ENCODE data around the gene PTPMT1. TPM values are rescaled to one million over a fixed set of nuclear protein-coding genes. Genes with fewer than 3 reads are reported as not detected.
"Not testable (repeated sequence)": the region's sequence is repeated elsewhere in the genome, so short reads cannot be mapped to it uniquely, and the experiment has no call there.

PTPMT1 gene, protein sequence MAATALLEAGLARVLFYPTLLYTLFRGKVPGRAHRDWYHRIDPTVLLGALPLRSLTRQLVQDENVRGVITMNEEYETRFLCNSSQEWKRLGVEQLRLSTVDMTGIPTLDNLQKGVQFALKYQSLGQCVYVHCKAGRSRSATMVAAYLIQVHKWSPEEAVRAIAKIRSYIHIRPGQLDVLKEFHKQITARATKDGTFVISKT
- total RNA-seq: 10 to 100 TPM; 46.9 to 49.2 TPM

DNA sequence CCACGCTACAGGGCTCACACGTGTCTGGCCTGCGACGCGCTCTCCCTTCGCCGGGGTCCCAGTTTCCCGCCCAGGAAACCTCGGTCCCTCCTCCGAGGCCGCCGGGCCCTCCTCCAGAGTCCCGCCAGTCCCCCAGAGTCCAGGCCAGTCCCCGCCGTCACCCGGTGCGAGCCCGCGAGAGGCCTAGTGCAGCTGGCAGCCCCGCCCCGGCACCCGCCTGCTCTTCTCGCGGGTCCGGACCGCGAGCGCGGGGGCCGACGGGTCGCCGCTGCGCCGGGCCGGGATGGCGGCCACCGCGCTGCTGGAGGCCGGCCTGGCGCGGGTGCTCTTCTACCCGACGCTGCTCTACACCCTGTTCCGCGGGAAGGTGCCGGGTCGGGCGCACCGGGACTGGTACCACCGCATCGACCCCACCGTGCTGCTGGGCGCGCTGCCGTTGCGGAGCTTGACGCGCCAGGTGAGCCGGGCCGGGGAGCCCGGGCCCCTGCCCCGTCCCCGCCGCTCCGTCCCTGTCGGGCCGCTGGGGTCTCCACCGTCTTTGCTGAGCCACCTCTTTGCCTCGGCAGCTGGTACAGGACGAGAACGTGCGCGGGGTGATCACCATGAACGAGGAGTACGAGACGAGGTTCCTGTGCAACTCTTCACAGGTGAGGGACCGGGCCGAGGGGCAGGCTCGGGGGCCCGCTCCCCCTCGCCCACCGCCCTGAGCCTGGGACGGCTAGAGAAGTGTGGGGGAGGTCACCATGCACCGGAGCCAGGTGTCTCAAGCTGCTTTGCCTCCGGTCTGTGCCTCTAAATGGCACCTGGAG is at the start of gene PTPMT1:
PTPMT1 (plus strand) TSS at position 260 of the 809 bp plus-strand sequence; CDS start at position 284, 24 bp downstream.
- Mint-ChIP-seq H3K27me3 (ENCODE audit: low read depth) (no peaks in the 10 kb centered on the region), H3K4me3 (peak within 1 kb of the TSS; percentile 83), H3K4me1 (ENCODE audit: low read depth) (peaks cover 26% of the 10 kb centered on the region), H3K36me3 (ENCODE audit: low read depth) (peaks cover 6% of the 10 kb centered on the region), H3K27ac (peak within 1 kb of the TSS; percentile 75), H3K9me3 (no peaks in the 10 kb centered on the region)
- intact Hi-C loops (cut with micrococcal nuclease): loop anchor here (1.0 kb wide), 4 partner anchors 12 to 202 kb away; partner anchors contain the start of genes CELF1, FNBP4 and NDUFS3
- CTCF ChIA-PET: interaction anchor here (0.6 to 1.9 kb wide), 10 partner anchors 8 to 1225 kb away, joined by 3 to 8 read pairs (median 4); no protein-coding TSS in a partner anchor
- peak; percentile 82 for DNase-seq

- H3K9me3 Mint-ChIP-seq: no peaks in the 10 kb centered on the region
- peaks cover 90% of the 10 kb centered on the region for H3K4me1 Mint-ChIP-seq (ENCODE audit: low read depth)
- intact Hi-C loops (cut with micrococcal nuclease): no loop called here
- H3K4me3 Mint-ChIP-seq: no peak overlapping the region
- no peaks in the 10 kb centered on the region for H3K27me3 Mint-ChIP-seq (ENCODE audit: low read depth)
- no peak for DNase-seq
- H3K36me3 Mint-ChIP-seq (ENCODE audit: low read depth): peaks cover 3% of the 10 kb centered on the region
- H3K27ac Mint-ChIP-seq: peak overlapping the region; percentile 36
- CTCF ChIA-PET: interaction anchor here (0.7 to 3.5 kb wide), 6 partner anchors 8 to 38 kb away, joined by 3 to 17 read pairs (median 4); no protein-coding TSS in a partner anchor
These were observed 49.2 kb upstream of the PTPMT1 start for GRCh38 chr11:47516155-47516554.

DNA sequence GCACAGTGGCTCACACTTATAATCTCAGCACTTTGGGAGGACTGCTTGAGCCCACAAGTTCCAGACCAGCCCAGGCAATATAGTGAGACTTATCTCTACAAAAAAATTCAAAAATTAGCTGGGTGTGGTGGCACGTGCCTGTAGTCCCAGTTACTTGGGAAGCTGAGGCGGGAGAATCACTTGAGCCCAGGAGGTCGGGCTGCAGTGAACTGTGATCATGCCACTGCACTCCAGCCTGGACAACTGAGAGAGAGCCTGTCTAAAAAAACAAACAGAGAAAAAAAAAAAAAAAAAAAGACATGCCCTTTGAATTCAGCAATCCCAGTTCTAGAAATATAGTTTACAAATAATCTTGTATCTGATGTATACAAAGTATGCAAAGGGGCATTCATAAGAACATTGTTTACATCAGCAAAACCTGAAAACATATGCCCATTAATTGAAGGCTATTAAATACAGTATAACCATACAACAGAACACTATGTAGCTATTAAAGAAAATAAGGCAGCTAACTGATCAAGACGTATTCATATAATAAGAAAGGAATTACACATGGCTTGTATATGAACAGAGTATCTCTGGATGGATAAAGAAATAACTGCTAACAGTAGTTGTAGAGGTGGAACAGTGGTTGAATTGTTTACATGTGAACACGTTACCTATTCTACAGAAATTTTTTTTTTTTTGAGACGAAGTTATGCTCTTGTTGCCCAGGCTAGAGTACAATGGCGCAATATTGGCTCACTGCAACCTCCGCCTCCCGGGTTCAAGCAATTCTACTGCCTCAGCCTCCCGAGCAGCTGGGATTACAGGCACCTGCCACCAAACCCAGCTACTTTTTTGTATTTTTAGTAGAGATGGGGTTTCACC is 48.2 kb upstream of the PTPMT1 start:
- no peaks in the 10 kb centered on the region for H3K9me3 Mint-ChIP-seq
- H3K27me3 Mint-ChIP-seq (ENCODE audit: low read depth): no peaks in the 10 kb centered on the region
- no peak overlapping the region for H3K4me3 Mint-ChIP-seq
- DNase-seq: no peak
- peaks cover 88% of the 10 kb centered on the region for H3K4me1 Mint-ChIP-seq (ENCODE audit: low read depth)
- CTCF ChIA-PET: interaction anchor here (0.7 to 1.2 kb wide), 4 partner anchors 14 to 55 kb away, joined by 3 to 10 read pairs (median 4); no protein-coding TSS in a partner anchor
- no peak overlapping the region for H3K27ac Mint-ChIP-seq
- H3K36me3 Mint-ChIP-seq (ENCODE audit: low read depth): peaks cover 3% of the 10 kb centered on the region
- intact Hi-C loops (cut with micrococcal nuclease): no loop called here

GRCh38 chr11:47518212-47518964 is 47.0 kb upstream of the PTPMT1 start:
- Mint-ChIP-seq H3K4me1 (ENCODE audit: low read depth) (peaks cover 82% of the 10 kb centered on the region), H3K4me3 (no peak overlapping the region), H3K27me3 (ENCODE audit: low read depth) (no peaks in the 10 kb centered on the region), H3K27ac (peak overlapping the region; percentile 20), H3K36me3 (ENCODE audit: low read depth) (peaks cover 3% of the 10 kb centered on the region), H3K9me3 (no peaks in the 10 kb centered on the region)
- CTCF ChIA-PET: interaction anchor here (0.6 to 1.0 kb wide), 4 partner anchors 15 to 48 kb away, joined by 3 to 4 read pairs (median 3); no protein-coding TSS in a partner anchor
- DNase-seq: no peak
- intact Hi-C loops (cut with micrococcal nuclease): no loop called here

DNA sequence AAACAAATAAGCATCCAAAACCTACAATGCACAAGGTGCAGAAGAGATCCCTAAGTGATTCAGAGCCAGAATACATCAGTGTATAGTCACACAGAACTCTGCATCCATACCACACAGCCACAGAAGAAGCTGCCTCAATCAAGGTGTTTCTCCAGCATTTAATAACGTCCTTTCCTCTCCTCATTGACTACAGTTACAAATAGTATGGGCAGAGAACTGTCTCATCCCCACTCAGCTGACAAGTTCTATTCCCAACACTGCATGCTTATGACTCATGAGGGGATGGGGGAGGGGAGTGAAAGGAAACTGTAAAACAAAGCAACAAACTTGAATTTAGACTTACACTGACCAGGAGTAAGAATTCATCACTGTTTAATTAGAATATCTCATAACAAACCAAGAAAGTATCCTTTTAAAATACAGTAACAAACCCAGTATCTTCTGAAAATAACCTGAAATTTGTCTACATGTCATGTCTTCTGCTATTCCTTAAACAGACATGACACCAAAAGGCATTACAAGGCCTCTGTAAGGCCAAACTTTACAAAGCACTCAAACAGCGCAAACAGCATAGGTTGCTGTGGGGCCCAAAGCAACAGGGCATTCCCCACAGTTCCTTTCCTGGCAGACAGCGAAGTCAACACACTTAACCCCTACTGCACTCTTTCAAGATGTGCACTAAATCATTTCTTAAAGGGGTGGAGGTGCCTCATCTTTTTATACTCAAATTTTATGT is 41.7 kb upstream of the PTPMT1 start:
- intact Hi-C loops (cut with micrococcal nuclease): loop anchor here (1.0 to 5.0 kb wide), 8 partner anchors 8 to 484 kb away; partner anchors contain the start of genes CELF1 and FNBP4
- no peaks in the 10 kb centered on the region for H3K27me3 Mint-ChIP-seq (ENCODE audit: low read depth)
- H3K9me3 Mint-ChIP-seq: no peaks in the 10 kb centered on the region
- H3K4me1 Mint-ChIP-seq (ENCODE audit: low read depth): peaks cover 79% of the 10 kb centered on the region
- peak; percentile 82 for DNase-seq
- CTCF ChIA-PET: interaction anchor here (0.6 to 2.8 kb wide), 5 partner anchors 9 to 69 kb away, joined by 3 to 17 read pairs (median 4); partner anchors contain the start of gene CELF1
- peaks cover 5% of the 10 kb centered on the region for H3K36me3 Mint-ChIP-seq (ENCODE audit: low read depth)
- peak overlapping the region; percentile 57 for H3K4me3 Mint-ChIP-seq
- H3K27ac Mint-ChIP-seq: peak overlapping the region; percentile 90

- intact Hi-C loops (cut with micrococcal nuclease): loop anchor here (1.0 to 5.0 kb wide), 5 partner anchors 14 to 483 kb away; partner anchors contain the start of gene CELF1
- H3K36me3 Mint-ChIP-seq (ENCODE audit: low read depth): peaks cover 5% of the 10 kb centered on the region
- CTCF ChIA-PET: interaction anchor here (0.6 to 2.8 kb wide), 4 partner anchors 10 to 28 kb away, joined by 3 to 17 read pairs (median 9); partner anchors contain the start of gene CELF1
These were observed 41.0 kb upstream of the PTPMT1 start for GRCh38 chr11:47524291-47524874.

GRCh38 chr11:47526032-47526431 is 39.4 kb upstream of the PTPMT1 start:
- CTCF ChIA-PET; H3K9me3 Mint-ChIP-seq; H3K4me3 Mint-ChIP-seq; H3K36me3 Mint-ChIP-seq (ENCODE audit: low read depth); intact Hi-C loops (cut with micrococcal nuclease); DNase-seq; H3K27me3 Mint-ChIP-seq (ENCODE audit: low read depth): not testable (repeated sequence)
- H3K4me1 Mint-ChIP-seq (ENCODE audit: low read depth): peaks cover 69% of the 10 kb centered on the region
- H3K27ac Mint-ChIP-seq: peak overlapping the region; percentile 72

More at GRCh38 chr11:47524291-47524874, 41.0 kb upstream of the PTPMT1 start:
- Mint-ChIP-seq H3K4me1 (ENCODE audit: low read depth) (peaks cover 72% of the 10 kb centered on the region), H3K4me3 (peak overlapping the region; percentile 57), H3K9me3 (no peaks in the 10 kb centered on the region), H3K27ac (peak overlapping the region; percentile 90), H3K27me3 (ENCODE audit: low read depth) (no peaks in the 10 kb centered on the region)
- DNase-seq: peak; percentile 27

GRCh38 chr11:47527186-47527585 is 38.2 kb upstream of the PTPMT1 start:
- peaks cover 4% of the 10 kb centered on the region for H3K36me3 Mint-ChIP-seq (ENCODE audit: low read depth)
- CTCF ChIA-PET: no interaction called here
- H3K4me3 Mint-ChIP-seq: no peak overlapping the region
- H3K27ac Mint-ChIP-seq: peak overlapping the region; percentile 46
- DNase-seq: no peak
- no peaks in the 10 kb centered on the region for H3K27me3 Mint-ChIP-seq (ENCODE audit: low read depth)
- H3K4me1 Mint-ChIP-seq (ENCODE audit: low read depth): peaks cover 69% of the 10 kb centered on the region
- intact Hi-C loops (cut with micrococcal nuclease): no loop called here
- H3K9me3 Mint-ChIP-seq: no peaks in the 10 kb centered on the region

DNA sequence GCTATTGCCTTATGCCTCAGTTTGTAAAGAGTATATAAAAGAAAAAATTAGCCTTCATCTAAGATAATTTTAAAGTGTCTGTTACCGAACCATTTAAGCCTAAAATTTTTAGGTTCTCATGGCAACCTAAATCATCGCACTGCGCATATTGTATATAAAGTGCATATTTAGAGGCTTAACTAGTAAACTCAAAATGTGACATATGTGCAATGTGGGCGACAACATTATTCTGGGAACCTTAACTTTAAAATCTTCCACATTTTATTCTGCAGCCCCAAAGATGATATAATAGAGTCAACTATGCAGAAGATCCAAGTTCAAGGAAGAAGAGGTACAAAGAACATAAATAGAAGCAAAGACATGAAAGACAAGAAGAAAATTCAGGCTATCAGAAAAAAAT is 35.4 kb upstream of the PTPMT1 start:
- H3K4me3 Mint-ChIP-seq: no peak overlapping the region
- H3K36me3 Mint-ChIP-seq (ENCODE audit: low read depth): peaks cover 5% of the 10 kb centered on the region
- no peak overlapping the region for H3K27ac Mint-ChIP-seq
- no peaks in the 10 kb centered on the region for H3K27me3 Mint-ChIP-seq (ENCODE audit: low read depth)
- no peaks in the 10 kb centered on the region for H3K9me3 Mint-ChIP-seq
- intact Hi-C loops (cut with micrococcal nuclease): no loop called here
- H3K4me1 Mint-ChIP-seq (ENCODE audit: low read depth): peaks cover 63% of the 10 kb centered on the region
- no peak for DNase-seq
- CTCF ChIA-PET: interaction anchor here (0.7 kb wide), 1 partner anchor 21 kb away, joined by 3 read pairs; no protein-coding TSS in a partner anchor

DNA sequence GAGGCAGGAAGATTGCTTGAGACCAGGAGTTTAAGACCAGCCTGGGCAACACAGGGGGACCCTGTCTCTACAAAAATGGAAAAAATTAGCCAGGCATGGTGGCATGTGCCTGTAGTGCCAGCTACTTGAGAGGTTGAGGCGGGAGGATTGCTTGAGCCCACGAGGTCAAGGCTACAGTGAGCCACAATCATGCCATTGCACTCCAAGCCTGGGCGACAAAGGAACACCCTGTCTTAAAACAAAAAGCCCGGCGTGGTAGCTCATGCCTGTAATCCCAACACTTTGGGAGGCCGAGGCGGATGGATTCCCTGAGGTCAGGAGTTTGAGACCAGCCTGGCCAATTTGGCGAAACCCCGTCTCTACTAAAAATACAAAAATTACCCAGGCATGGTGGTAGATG is 34.7 kb upstream of the PTPMT1 start:
- H3K27me3 Mint-ChIP-seq (ENCODE audit: low read depth); H3K36me3 Mint-ChIP-seq (ENCODE audit: low read depth); H3K4me3 Mint-ChIP-seq; intact Hi-C loops (cut with micrococcal nuclease); H3K9me3 Mint-ChIP-seq; DNase-seq: not testable (repeated sequence)
- CTCF ChIA-PET: interaction anchor here (0.7 to 1.5 kb wide), 2 partner anchors 14 to 21 kb away, joined by 3 to 10 read pairs; no protein-coding TSS in a partner anchor
- peaks cover 60% of the 10 kb centered on the region for H3K4me1 Mint-ChIP-seq (ENCODE audit: low read depth)
- peak overlapping the region; percentile 44 for H3K27ac Mint-ChIP-seq

Measured in activated naive CD4-positive, alpha-beta T cell treated with anti-CD3 and anti-CD28 coated beads for 36 hours (primary cell).